HuH-7.5 (cell line): ENCODE data around the gene LRRC61.

Experiments
- DNase-seq: peaks from one replicate; pipeline ENCODE4 v3.0.0; 2011; ENCODE audit warnings: low spot score

LRRC61 gene

GRCh38 chr7:150357270-150357669, 34.1 kb downstream of the LRRC61 start:
- DNase-seq, result no peak

DNA sequence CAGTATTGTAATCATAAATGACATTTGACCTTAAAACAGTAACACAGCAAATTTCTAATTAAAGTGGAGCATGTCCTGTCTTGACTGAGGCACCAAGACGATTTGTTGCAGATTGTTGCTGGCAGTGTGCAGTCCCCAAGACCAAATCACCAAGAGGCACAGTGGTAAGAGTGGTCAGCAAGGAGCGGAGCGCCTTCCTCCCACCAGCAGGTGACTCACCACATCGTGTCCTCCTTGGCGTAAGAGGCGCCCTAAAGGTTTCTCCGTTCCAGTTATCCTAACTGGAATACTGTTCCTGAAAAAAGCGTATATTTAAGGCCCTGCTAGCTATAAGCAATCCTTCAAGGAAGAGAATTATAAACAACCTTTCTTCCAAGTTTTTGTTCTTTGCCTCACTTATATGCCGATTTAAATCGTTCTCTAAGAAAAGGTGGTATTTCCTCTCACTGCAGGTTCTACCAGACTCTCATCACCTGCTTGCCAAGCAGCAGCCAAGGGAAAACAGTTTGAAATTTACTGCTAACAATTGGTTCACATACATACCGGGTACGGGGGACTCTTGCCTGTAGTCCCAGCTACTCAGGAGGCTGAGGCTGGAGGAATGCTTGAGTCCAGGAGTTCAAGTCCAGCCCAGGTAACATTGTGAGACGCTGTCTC, 34.7 kb downstream of the LRRC61 start:
- DNase-seq, result no peak

DNA sequence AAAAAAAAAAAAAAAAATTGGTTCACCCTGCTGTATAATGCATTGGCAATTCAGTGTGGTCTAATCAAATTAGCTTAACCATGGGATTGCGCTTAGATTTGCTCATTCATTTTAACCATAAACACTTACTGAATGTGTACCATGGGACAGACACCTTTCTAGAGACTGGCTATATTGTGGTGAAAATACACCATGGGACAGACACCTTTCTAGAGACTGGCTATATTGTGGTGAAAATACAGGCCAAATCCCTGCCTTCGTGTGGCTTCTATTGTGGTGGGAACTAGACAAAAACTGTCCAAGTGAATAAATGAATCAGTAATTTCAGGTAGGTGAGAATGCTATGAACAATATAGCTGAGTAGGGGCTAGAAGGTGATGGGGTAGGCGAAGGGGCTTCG, 35.3 kb downstream of the LRRC61 start:
- no peak for DNase-seq

- no peak for DNase-seq
Observed at GRCh38 chr7:150358988-150359621, 36.0 kb downstream of the LRRC61 start.

DNA sequence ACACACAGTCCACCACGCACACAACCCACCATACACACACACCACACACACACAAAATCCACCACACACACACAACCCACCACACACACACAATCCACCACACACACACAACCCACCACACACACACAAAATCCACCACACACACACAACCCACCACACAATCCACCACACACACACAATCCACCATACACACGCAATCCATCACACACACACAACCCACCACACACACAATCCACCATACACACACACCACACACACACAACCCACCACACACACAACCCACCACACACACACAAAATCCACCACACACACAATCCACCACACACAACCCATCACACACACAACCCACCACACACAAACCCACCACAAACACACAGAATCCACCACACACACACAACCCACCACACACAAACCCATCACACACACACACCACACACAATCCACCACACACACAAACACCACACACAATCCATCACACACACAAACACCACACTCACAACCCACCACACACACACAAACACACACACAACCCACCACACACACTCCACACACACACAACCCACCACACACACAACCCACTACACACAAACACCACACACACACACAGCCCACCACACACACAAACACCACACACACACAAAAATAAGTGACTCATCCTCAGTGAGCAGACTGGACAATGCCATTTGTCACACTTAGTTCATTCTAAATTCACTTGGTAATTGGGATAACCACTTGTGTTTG, 36.6 kb downstream of the LRRC61 start:
- no peak for DNase-seq

DNA sequence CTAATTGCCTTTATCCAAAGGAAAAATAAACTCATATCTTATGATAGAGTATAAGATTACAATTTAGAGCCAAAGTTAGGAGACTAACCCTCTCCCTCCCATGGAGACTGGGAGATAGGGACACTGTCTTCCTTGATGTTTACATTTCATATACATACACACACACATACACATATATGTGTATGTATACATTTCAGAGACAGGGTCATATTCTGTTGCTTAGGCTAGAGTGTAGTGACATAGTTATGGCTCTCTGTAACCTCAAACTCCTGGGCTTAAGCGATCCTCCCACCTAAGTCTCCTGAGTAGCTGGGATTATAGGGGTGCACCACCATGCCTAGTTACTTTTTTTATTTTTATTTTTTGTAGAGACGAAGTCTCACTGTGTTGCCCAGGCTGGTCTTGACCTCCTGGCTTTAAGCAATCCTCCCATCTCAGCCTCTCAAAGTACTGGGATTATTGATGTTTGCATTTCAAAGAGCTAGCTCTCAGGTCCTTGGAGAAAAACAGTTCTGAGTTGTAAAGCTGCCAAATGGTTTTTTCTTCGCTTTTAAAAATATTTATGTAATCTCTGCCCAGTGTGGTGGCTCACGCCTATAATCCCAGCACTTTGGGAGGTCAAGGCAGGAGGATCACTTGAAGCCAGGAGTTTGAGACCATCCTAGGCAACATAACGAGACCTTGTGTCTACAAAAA, 37.4 kb downstream of the LRRC61 start:
- no peak for DNase-seq

DNA sequence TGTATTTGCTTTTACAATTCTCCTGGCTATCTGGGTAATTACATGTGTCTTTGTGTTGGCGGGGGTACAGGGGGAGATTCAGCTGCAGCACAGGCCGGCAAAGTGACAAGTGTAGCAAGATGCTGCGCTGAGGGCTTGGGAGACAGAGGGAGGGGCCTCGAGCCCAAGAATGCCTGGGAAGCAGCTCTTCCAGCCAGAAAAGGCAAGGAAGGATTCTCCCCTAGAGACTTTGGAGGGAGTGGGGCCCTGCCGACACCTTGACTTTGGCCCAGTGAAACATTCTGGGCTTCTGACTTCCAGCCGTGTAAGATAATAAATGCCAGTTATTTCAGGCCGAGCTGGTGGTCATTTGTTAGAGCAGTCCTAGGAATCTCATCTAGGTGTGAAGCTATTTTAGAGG, 38.2 kb downstream of the LRRC61 start:
- no peak for DNase-seq

- DNase-seq, result no peak
Observed at GRCh38 chr7:150361807-150362621, 38.9 kb downstream of the LRRC61 start.

DNA sequence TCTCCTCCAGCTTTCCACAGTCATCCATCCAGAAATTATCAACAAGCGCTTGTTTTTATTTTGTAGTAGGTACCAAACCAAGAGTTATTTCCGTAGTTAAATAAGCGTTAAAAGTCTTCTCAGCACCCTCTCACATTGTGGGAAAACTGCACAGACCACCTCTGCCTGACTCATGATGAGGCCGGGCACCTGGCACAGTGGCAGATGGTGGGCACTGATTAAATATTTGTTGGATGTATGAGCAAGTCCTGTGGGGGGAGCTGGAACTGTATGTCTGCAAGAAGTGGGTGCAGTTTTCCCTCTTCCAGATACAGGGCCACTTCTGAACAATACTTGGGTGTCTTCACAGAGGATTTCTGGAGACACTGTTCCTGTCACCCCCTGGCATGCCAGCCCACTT, 40.2 kb downstream of the LRRC61 start:
- no peak for DNase-seq

GRCh38 chr7:150363872-150364271, 40.7 kb downstream of the LRRC61 start:
- DNase-seq, result no peak

DNA sequence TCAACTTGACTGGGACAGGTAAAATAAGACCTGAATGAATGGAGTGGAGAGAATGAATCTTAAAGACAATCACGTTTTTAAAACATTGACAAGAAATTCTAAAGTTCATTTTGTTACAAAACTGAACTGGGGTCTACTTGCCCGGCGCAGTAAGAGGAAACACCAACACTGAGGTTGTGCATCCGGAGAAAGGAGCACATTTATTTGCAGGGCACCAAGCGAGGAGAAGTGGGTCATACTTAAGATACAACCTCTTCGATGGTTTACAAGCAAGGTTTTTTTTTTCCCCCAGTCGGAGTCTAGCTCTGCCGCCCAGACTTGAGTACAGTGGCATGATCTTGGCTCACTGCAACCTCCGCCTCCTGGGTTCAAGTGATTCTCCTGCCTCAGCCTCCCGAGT, 42.0 kb downstream of the LRRC61 start:
- no peak for DNase-seq

DNA sequence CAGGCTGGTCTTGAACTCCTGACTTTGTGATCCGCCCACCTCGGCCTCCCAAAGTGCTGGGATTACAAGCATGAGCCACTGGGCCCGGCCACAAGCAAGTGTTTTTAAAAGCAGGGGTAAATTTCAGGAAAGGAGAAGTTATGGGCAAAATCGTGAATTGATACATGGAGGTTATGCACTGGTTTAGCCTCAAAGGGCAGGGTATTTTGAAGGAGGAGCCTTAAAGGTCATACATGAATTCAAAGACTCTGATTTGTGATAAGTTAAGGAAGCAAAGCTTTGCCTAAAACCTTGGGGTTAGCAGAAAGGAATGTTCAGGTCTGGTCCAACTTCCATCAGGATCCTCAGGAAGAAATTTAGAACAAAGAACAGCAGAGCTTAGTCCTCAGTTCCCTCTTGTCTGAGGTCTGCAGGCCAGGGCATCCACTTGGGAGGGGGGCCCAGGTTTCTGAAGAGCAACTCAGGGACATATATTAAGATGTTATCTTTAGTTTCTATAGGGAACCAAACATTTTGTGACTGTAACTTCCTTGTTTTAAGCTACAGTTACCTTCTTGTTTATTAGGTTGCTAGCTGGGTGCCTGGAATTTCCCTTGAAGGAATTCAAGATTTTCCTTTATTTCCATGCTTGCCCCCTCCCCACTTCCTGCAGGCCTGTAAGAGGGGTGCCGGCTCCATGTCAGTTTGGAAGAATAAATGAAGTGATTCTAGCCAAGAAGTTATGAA, 42.7 kb downstream of the LRRC61 start:
- DNase-seq, result no peak

DNA sequence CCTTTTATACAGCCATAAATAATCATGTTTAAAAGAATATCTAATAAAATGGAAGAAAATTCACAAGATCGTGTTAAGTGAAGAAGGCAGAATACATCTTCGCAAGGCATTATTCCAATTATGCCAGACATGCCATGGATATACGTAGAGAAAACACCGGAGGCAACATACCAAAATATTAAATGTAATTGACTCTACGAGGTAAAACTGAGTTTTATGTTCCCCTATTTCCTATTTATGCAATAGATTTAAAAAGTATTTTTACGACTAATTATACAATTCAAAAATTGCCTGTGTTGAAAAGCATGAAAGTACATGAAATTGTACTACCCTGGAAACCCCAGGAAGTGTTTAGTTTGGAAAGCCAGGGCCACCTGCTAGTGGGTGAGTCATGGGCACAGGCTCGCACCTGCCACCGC, 44.5 kb downstream of the LRRC61 start:
- DNase-seq, result peak; percentile 84

DNA sequence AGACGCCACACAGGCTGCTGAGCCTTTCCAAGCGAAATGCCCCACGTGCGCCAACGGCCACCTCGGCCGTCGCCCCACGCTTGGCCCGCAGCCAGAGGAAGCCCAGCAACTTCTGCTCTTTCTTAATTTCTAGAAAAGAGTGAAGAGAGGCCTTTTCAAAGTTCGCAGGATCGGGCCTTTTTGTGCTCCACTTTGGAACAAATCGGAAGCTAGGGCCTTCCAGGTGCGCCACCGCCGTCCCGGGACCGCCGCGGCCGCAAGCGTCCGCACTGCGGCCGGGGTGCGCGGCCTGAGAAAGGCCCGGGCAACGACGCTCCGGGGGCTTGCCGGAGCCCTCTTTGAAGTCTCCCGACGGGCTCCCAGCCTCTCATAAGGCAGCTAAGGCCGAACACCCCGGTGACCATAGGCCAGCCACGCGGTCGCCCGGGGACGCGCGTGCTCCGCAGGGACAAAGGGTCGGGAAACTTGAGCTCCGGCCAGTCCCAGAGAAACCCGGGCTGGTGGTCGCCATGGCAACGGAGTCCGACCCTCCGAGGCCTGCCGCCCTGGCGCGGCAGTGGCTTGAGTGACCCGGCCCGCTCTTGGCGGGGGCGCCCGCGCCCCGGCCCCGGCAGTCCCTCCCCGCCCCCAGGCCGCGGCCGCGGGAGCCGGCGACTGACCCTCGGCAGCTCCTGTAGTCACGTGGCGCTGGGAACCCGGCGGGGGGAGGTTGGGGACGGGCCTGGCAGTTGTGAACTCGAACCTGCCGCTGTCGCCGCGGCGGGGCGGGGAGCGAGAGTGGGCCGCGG, 45.1 kb downstream of the LRRC61 start, which contains the start of gene REPIN1:
Gene REPIN1, plus strand, starts transcription at position 727 of the 788 bp plus-strand sequence. CDS start 890 bp downstream, outside the sequence.
- peak; percentile 92 for DNase-seq

DNA sequence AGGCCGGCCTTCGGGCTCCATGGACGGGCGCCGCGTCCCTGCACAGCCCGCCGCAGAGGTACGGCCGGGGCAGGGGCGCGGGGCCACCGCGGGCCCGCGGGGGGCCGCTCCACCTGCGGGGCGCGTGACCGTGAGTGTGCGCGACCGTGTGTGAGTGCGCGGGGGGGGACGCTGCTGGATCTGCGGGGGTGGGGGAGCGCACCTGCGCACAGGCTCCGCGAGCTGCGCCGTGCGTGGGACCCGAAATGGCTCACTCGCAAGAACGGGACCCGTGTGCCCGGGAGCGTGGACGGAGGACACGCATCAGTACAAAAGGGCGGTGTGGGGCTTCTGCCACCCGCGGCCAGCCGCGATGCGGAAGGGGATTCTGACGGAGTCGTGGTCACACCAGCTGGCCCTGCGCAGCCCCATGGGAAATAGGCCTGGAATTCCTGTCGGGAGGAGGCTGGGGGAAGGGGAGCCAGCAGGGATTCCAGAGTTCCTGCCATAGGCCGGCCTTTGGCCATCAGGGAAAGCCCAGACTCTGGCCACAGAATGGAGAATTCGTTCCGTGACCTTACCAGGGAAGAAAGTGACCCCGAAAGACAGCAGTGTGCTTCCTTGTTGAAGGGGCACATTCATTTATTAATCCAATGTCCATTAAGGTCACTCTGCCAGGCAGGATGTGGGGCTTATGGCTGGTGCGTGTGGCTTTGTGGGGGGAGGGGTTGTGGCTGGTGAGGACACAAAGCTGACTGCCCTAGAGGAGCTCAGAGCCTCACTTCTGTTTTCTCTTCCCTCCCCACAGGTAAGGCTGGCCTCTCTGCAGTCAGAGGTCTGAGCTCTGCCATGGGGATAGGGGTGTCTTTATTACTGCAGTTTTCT, 46.0 kb downstream of the LRRC61 start:
- DNase-seq, result peak; percentile 89

DNA sequence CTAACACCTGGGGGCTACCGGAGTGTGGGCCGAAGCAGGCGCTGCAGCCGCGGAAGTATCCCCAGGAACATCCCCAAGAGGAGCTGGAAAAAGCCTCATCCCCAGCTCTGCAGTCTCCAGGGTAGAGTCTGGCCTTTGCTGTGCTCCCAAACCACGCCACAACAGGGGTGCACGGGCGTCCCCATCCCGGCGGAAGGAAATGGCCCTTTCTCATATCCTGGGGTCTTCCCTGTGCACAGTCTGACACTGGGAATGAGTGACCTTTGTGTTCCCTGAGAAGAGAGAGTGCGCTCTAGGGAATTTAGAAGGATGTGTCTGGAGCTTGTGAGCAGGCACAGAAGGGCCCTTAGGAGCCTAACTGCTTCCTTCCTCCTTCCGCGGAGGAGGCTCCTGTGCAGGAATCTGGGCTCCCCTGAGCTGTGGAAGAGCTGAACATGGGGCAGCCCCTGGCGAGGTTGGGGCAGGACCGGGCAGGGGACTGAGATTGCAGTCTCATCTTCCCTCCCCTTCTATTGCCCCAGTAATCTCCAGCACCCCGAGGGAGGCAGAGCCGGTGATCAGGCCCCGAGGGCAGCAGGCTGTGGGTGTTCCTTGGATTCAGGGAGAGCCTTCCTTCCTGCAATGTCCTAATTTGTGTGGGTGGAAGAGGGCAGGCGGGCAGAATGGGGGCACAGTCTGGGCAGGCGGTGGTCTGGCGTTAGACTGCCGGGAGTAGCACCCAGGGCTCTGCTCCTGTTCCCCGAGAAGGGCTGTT, 46.8 kb downstream of the LRRC61 start:
- DNase-seq, result no peak

- DNase-seq, result no peak
Observed at GRCh38 chr7:150370612-150371071, 47.5 kb downstream of the LRRC61 start.
